ENCODE measurements around the gene POLA1. TPM values are rescaled to one million over a fixed set of nuclear protein-coding genes. Genes with fewer than 3 reads are reported as not detected.
"Not testable (repeated sequence)": the region's sequence is repeated elsewhere in the genome, so short reads cannot be mapped to it uniquely, and the experiment has no call there.

POLA1 gene
- total and polyA plus RNA-seq, 2 donors, result 3.5 to 21.1 TPM

GRCh38 chrX:24799565-24799964, 105.8 kb downstream of the POLA1 start:
- H3K27me3 ChIP-seq (ENCODE audit: control insufficient read depth in 2 of 2, insufficient read depth in 1 of 2, low read length in 1 of 2), result no peaks in the 10 kb centered on the region
- DNase-seq (ENCODE audit: low read depth in 6 of 9, low spot score in 9 of 9), result no peak
- no peak overlapping the region for H3K27ac ChIP-seq (ENCODE audit: low read depth in 1 of 2, low read length in 1 of 2)
- no peaks in the 10 kb centered on the region for H3K4me1 ChIP-seq (ENCODE audit: control insufficient read depth in 2 of 2, insufficient read depth in 2 of 2, low read length in 2 of 2)
- 98% methylated on average over 2 of the region's 2 CpGs for WGBS
- H3K36me3 ChIP-seq (ENCODE audit: control insufficient read depth in 2 of 2, insufficient read depth in 2 of 2, low read length in 1 of 2), result no peaks in the 10 kb centered on the region
- no peaks in the 10 kb centered on the region for H3K9me3 ChIP-seq (ENCODE audit: control insufficient read depth in 2 of 2, insufficient read depth in 1 of 2, low read length in 1 of 2)
- H3K4me3 ChIP-seq (ENCODE audit: low read length in 2 of 2), result no peak overlapping the region

DNA sequence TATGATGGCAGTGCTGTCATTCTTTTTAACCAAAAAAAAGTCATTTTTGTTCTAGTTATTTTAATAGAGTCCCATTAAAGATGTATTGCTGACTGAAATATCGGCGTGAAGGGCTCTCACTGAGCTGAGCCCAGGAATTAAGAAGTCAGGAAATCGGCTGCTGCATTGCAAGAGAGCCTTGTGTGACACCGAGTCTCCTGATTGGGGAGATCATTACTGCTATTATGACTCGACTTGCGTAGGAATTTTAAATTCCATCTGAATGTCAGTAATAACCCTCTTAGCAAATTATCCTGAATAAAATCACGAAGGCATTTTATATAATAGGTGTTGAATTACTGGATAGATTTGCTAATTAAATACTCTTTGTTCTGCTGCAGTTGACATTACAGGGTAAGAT, 111.5 kb downstream of the POLA1 start:
- H3K4me1 ChIP-seq (ENCODE audit: control insufficient read depth in 2 of 2, insufficient read depth in 2 of 2, low read length in 2 of 2), result no peaks in the 10 kb centered on the region
- no peak overlapping the region for H3K4me3 ChIP-seq (ENCODE audit: low read length in 2 of 2)
- WGBS, result 95% methylated on average over 7 of the region's 7 CpGs
- no peaks in the 10 kb centered on the region for H3K27me3 ChIP-seq (ENCODE audit: control insufficient read depth in 2 of 2, insufficient read depth in 1 of 2, low read length in 1 of 2)
- H3K36me3 ChIP-seq (ENCODE audit: control insufficient read depth in 2 of 2, insufficient read depth in 2 of 2, low read length in 1 of 2), result no peaks in the 10 kb centered on the region
- H3K9me3 ChIP-seq (ENCODE audit: control insufficient read depth in 2 of 2, insufficient read depth in 1 of 2, low read length in 1 of 2), result no peaks in the 10 kb centered on the region
- H3K27ac ChIP-seq (ENCODE audit: low read depth in 1 of 2, low read length in 1 of 2), result no peak overlapping the region
- no peak for DNase-seq (ENCODE audit: low read depth in 6 of 9, low spot score in 9 of 9)

DNA sequence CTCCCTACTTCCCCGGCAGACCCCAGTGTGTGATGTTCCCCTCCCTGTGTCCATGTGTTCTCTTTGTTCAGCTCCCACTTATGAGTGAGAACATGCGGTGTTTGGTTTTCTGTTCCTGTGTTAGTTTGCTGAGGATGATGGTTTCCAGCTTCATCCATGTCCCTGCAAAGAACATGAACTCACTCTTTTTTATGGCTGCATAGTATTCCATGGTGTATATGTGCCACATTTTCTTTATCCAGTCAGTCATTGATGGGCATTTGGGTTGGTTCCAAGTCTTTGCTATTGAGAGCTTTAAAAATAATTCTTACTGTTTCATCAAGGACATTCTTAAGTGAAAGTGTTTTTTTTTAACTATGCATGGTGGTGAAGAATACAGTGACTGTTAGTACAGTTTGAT, 126.1 kb downstream of the POLA1 start:
- not testable (repeated sequence) for DNase-seq (ENCODE audit: low read depth in 6 of 9, low spot score in 9 of 9); H3K27me3 ChIP-seq (ENCODE audit: control insufficient read depth in 2 of 2, insufficient read depth in 1 of 2, low read length in 1 of 2); H3K36me3 ChIP-seq (ENCODE audit: control insufficient read depth in 2 of 2, insufficient read depth in 2 of 2, low read length in 1 of 2); H3K4me1 ChIP-seq (ENCODE audit: control insufficient read depth in 2 of 2, insufficient read depth in 2 of 2, low read length in 2 of 2); H3K27ac ChIP-seq (ENCODE audit: low read depth in 1 of 2, low read length in 1 of 2); H3K9me3 ChIP-seq (ENCODE audit: control insufficient read depth in 2 of 2, insufficient read depth in 1 of 2, low read length in 1 of 2); H3K4me3 ChIP-seq (ENCODE audit: low read length in 2 of 2)
- WGBS, result 92% methylated on average over 2 of the region's 2 CpGs

DNA sequence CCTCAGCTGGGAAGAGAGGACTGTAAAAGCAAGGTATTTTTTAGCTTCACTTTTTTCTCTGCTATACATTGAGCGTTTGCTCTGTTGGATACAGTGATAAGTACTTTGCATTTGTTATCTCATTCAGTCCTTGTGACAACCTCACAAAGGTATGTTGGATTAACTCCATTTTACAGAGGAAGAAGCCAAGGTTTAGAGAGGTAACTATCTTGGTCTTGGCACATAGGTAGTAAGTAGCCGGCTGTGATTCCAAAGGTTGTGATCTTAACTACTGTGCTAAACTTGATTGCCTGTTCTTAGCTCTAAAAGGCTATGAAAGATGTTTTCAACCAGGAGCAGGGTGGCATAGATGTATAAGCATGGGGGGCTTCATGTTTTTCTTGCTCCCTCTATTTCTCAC, 134.4 kb downstream of the POLA1 start:
- H3K9me3 ChIP-seq (ENCODE audit: control insufficient read depth in 2 of 2, insufficient read depth in 1 of 2, low read length in 1 of 2), result no peaks in the 10 kb centered on the region
- no peak overlapping the region for H3K27ac ChIP-seq (ENCODE audit: low read depth in 1 of 2, low read length in 1 of 2)
- H3K36me3 ChIP-seq (ENCODE audit: control insufficient read depth in 2 of 2, insufficient read depth in 2 of 2, low read length in 1 of 2), result peaks cover 3 to 18% of the 10 kb centered on the region in 2 donors
- DNase-seq (ENCODE audit: low read depth in 6 of 9, low spot score in 9 of 9), result no peak
- H3K27me3 ChIP-seq (ENCODE audit: control insufficient read depth in 2 of 2, insufficient read depth in 1 of 2, low read length in 1 of 2), result no peaks in the 10 kb centered on the region
- WGBS, result 100% methylated on average over 2 of the region's 2 CpGs
- H3K4me1 ChIP-seq (ENCODE audit: control insufficient read depth in 2 of 2, insufficient read depth in 2 of 2, low read length in 2 of 2), result no peaks in the 10 kb centered on the region
- H3K4me3 ChIP-seq (ENCODE audit: low read length in 2 of 2), result no peak overlapping the region

DNA sequence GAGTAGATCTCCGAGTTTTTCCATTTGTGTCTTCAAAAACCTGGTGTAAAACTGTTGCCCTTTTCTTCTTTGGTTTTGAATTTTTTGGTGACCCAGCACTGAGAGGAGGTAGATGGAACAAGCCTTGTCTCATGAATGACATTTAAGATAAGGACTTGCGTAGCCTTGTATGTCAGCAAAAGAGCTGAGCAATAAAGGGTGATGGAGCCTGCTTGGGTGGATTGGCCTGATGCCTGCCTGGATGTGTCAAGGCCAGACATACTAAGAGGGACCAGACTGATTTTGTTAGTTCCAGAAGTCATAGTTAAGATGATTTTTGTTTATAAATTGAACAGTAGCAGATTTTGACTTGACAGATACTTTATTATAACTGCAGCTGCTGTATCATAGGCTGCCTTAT, 134.9 kb downstream of the POLA1 start:
- H3K27me3 ChIP-seq (ENCODE audit: control insufficient read depth in 2 of 2, insufficient read depth in 1 of 2, low read length in 1 of 2), result no peaks in the 10 kb centered on the region
- WGBS, result 99% methylated on average over 2 of the region's 2 CpGs
- no peaks in the 10 kb centered on the region for H3K9me3 ChIP-seq (ENCODE audit: control insufficient read depth in 2 of 2, insufficient read depth in 1 of 2, low read length in 1 of 2)
- peaks cover 3 to 18% of the 10 kb centered on the region in 2 donors for H3K36me3 ChIP-seq (ENCODE audit: control insufficient read depth in 2 of 2, insufficient read depth in 2 of 2, low read length in 1 of 2)
- H3K4me1 ChIP-seq (ENCODE audit: control insufficient read depth in 2 of 2, insufficient read depth in 2 of 2, low read length in 2 of 2), result no peaks in the 10 kb centered on the region
- no peak overlapping the region for H3K27ac ChIP-seq (ENCODE audit: low read depth in 1 of 2, low read length in 1 of 2)
- no peak overlapping the region for H3K4me3 ChIP-seq (ENCODE audit: low read length in 2 of 2)
- no peak for DNase-seq (ENCODE audit: low read depth in 6 of 9, low spot score in 9 of 9)

DNA sequence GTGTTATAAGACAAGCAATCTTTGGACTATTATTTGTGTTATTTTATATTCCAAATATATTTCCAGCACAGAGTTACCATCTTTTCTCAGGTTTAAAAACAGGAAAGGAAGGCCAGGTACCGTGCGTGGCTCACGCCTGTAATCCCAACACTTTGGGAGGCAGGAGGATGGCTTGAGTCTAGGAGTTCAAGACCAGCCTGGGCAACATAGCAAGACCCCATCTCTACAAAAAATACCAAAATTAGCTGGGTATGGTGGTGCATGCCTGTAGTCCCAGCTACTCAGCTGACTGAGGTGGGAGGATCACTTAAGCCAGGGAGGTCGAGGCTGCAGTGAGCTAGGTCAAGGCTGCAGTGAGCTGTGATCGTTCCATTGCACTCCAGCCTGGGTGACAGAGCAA, 140.0 kb downstream of the POLA1 start:
- Histone ChIP-seq H3K4me1 (ENCODE audit: control insufficient read depth in 2 of 2, insufficient read depth in 2 of 2, low read length in 2 of 2) (no peaks in the 10 kb centered on the region), H3K9me3 (ENCODE audit: control insufficient read depth in 2 of 2, insufficient read depth in 1 of 2, low read length in 1 of 2) (no peaks in the 10 kb centered on the region), H3K27me3 (ENCODE audit: control insufficient read depth in 2 of 2, insufficient read depth in 1 of 2, low read length in 1 of 2) (no peaks in the 10 kb centered on the region), H3K27ac (ENCODE audit: low read depth in 1 of 2, low read length in 1 of 2) (no peak overlapping the region), H3K36me3 (ENCODE audit: control insufficient read depth in 2 of 2, insufficient read depth in 2 of 2, low read length in 1 of 2) (peaks cover 0 to 4% of the 10 kb centered on the region in 2 donors), H3K4me3 (ENCODE audit: low read length in 2 of 2) (no peak overlapping the region)
- no peak for DNase-seq (ENCODE audit: low read depth in 6 of 9, low spot score in 9 of 9)
- 97% methylated on average over 5 of the region's 5 CpGs for WGBS

DNA sequence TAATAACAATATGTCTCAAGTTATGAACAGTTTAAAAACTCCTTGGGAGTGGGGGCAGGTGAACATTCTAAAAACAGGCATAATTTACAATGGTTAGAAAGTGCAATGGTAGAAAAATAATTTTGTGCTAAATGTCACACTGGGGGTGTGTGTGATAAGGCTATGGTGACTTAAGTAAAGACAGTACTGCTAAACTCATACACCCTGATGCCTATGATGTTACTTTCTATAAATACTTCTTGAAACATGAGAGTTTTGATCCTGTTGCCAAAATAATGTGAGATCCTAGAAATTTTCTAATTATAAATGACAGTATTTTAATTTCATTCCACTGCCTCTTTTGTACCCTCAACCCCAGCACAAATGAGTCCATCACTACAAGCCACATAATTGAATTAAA, 144.2 kb downstream of the POLA1 start:
- Histone ChIP-seq H3K27me3 (ENCODE audit: control insufficient read depth in 2 of 2, insufficient read depth in 1 of 2, low read length in 1 of 2) (no peaks in the 10 kb centered on the region), H3K9me3 (ENCODE audit: control insufficient read depth in 2 of 2, insufficient read depth in 1 of 2, low read length in 1 of 2) (no peaks in the 10 kb centered on the region), H3K4me3 (ENCODE audit: low read length in 2 of 2) (no peak overlapping the region), H3K4me1 (ENCODE audit: control insufficient read depth in 2 of 2, insufficient read depth in 2 of 2, low read length in 2 of 2) (no peaks in the 10 kb centered on the region), H3K27ac (ENCODE audit: low read depth in 1 of 2, low read length in 1 of 2) (no peak overlapping the region), H3K36me3 (ENCODE audit: control insufficient read depth in 2 of 2, insufficient read depth in 2 of 2, low read length in 1 of 2) (no peaks in the 10 kb centered on the region)
- DNase-seq (ENCODE audit: low read depth in 6 of 9, low spot score in 9 of 9), result no peak

GRCh38 chrX:24838629-24839028, 144.9 kb downstream of the POLA1 start:
- Histone ChIP-seq H3K4me1 (ENCODE audit: control insufficient read depth in 2 of 2, insufficient read depth in 2 of 2, low read length in 2 of 2) (no peaks in the 10 kb centered on the region), H3K9me3 (ENCODE audit: control insufficient read depth in 2 of 2, insufficient read depth in 1 of 2, low read length in 1 of 2) (no peaks in the 10 kb centered on the region), H3K36me3 (ENCODE audit: control insufficient read depth in 2 of 2, insufficient read depth in 2 of 2, low read length in 1 of 2) (no peaks in the 10 kb centered on the region), H3K27me3 (ENCODE audit: control insufficient read depth in 2 of 2, insufficient read depth in 1 of 2, low read length in 1 of 2) (no peaks in the 10 kb centered on the region), H3K4me3 (ENCODE audit: low read length in 2 of 2) (no peak overlapping the region), H3K27ac (ENCODE audit: low read depth in 1 of 2, low read length in 1 of 2) (no peak overlapping the region)
- 74% methylated on average over 3 of the region's 3 CpGs for WGBS
- peak in 8 of 9 donors; percentile 5 to 60 (median 13) for DNase-seq (ENCODE audit: low read depth in 6 of 9, low spot score in 9 of 9)

DNA sequence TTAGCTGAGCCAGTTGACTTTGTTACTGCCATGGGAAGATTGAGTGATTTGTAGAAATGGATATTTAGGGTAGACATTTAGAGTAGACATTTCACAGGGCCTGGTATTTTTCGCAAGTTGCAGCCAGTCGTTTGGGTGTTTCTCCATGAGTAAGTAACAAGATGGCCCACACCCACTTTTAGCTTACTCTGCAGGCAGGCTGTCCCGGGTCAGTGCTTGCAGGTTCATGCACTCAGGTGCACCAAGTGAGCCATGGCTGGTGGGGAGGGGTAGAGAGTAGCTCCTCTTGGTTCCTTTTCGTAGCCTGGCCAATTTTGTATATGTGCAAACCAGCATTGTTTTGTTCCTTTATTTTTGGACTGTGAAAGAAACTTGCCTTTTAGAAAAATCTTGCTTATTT, 145.6 kb downstream of the POLA1 start:
- H3K4me1 ChIP-seq (ENCODE audit: control insufficient read depth in 2 of 2, insufficient read depth in 2 of 2, low read length in 2 of 2), result no peaks in the 10 kb centered on the region
- DNase-seq (ENCODE audit: low read depth in 6 of 9, low spot score in 9 of 9), result no peak
- no peaks in the 10 kb centered on the region for H3K27me3 ChIP-seq (ENCODE audit: control insufficient read depth in 2 of 2, insufficient read depth in 1 of 2, low read length in 1 of 2)
- H3K36me3 ChIP-seq (ENCODE audit: control insufficient read depth in 2 of 2, insufficient read depth in 2 of 2, low read length in 1 of 2), result no peaks in the 10 kb centered on the region
- no peak overlapping the region for H3K4me3 ChIP-seq (ENCODE audit: low read length in 2 of 2)
- no peak overlapping the region for H3K27ac ChIP-seq (ENCODE audit: low read depth in 1 of 2, low read length in 1 of 2)
- WGBS, result 87% methylated on average over 4 of the region's 4 CpGs
- H3K9me3 ChIP-seq (ENCODE audit: control insufficient read depth in 2 of 2, insufficient read depth in 1 of 2, low read length in 1 of 2), result no peaks in the 10 kb centered on the region

DNA sequence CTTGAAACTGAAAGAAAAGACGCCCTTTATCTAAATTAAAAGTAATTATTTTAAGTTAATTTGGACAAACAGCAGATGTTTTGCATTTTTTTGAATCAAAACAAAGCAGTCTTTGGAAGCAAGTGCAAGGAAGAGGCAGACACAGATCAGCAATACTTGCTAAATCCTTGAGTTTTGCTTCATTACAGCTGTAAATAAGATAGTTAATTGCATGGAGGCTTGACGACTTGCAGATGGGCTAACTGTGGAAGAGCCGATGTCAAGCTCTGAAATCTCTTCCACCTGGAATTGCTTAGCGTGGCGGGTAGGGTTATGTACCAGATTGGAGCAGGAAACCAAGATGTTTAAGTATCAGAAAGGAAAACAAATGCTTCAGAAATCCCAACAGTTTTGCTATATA, 148.8 kb downstream of the POLA1 start:
- Histone ChIP-seq H3K4me3 (ENCODE audit: low read length in 2 of 2) (no peak overlapping the region), H3K9me3 (ENCODE audit: control insufficient read depth in 2 of 2, insufficient read depth in 1 of 2, low read length in 1 of 2) (no peaks in the 10 kb centered on the region), H3K36me3 (ENCODE audit: control insufficient read depth in 2 of 2, insufficient read depth in 2 of 2, low read length in 1 of 2) (no peaks in the 10 kb centered on the region), H3K4me1 (ENCODE audit: control insufficient read depth in 2 of 2, insufficient read depth in 2 of 2, low read length in 2 of 2) (no peaks in the 10 kb centered on the region), H3K27me3 (ENCODE audit: control insufficient read depth in 2 of 2, insufficient read depth in 1 of 2, low read length in 1 of 2) (no peaks in the 10 kb centered on the region), H3K27ac (ENCODE audit: low read depth in 1 of 2, low read length in 1 of 2) (no peak overlapping the region)
- no peak for DNase-seq (ENCODE audit: low read depth in 6 of 9, low spot score in 9 of 9)
- WGBS, result 97% methylated on average over 5 of the region's 5 CpGs
